ENCODE results near the gene ACER3. TPM values are rescaled to one million over a fixed set of nuclear protein-coding genes. Genes with fewer than 3 reads are reported as not detected.

The ACER3 gene
- polyA plus RNA-seq, 4 donors = 3.8 to 9.5 (median 6.0) TPM

DNA sequence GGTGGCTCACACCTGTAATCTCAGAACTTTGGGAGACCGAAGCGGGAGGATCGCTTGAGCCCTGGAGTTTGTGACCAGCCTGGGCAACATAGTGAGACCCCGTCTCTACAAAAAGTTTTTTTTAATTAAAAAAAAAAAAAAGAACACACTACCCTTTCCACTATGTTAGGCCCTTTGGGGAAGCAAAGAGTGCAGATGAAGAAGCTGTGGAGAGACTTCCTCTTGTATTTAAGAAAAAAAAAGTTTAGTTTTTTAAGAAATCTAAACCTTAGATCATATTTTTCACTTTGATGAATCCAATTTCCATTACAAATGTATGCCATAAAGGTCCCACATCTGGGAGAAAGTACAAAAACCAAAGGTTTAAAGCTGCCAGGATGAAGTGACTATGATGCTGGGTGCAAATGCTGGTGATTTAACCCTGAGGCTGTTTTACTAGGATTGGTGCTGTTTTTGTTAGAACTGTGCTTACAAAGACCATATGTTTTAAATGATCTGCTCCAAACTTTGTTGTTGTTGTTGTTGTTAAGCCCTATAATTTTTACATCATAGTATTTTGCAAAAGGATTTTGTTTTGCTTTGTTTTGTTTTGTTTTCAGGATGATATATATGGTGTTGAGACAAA, 28.9 kb upstream of the ACER3 start:
- H3K9me3 ChIP-seq (ENCODE audit: control insufficient read depth in 2 of 2, insufficient read depth in 1 of 2, low read depth in 1 of 2, low read length in 1 of 2) = no peaks in the 10 kb centered on the region
- H3K27ac ChIP-seq (ENCODE audit: low read depth in 1 of 3, low read length in 2 of 3) = no peak overlapping the region
- peaks cover 0 to 6% (median 0%) of the 10 kb centered on the region in 3 donors for H3K27me3 ChIP-seq (ENCODE audit: control insufficient read depth in 3 of 3, insufficient read depth in 3 of 3, low read length in 3 of 3)
- H3K4me3 ChIP-seq (ENCODE audit: low read depth in 1 of 3, low read length in 3 of 3) = no peak overlapping the region
- DNase-seq (no peak), FAIRE-seq (no peak)
- no peaks in the 10 kb centered on the region for H3K36me3 ChIP-seq (ENCODE audit: control insufficient read depth in 3 of 3, insufficient read depth in 2 of 3, low read depth in 1 of 3, low read length in 3 of 3)
- peaks cover 3 to 9% (median 5%) of the 10 kb centered on the region in 3 donors for H3K4me1 ChIP-seq (ENCODE audit: control insufficient read depth in 3 of 3, insufficient read depth in 2 of 3, low read depth in 1 of 3, low read length in 2 of 3)
- 93 to 98% (median 96%) methylated on average over 4 of the region's 4 CpGs for WGBS, 3 donors

DNA sequence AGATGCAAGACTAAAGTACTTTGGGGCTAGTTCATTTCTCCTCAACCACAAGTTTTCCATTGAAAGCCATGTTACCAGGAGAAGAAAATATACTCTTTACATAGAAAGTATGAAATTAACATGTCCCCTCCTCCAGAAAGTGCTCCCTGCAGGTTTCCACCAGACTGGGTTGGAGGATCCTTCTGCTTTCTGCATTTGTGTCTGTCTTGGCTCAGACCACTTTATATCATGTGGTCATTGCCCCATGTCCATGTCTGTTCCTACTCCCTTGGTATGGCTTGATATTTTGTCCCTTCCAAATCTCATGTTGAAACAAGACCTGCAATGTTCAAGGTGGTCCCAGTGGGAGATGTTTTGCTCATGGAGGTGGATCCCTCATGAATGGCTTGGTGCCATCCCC, 28.4 kb upstream of the ACER3 start:
- Histone ChIP-seq H3K4me1 (ENCODE audit: control insufficient read depth in 3 of 3, insufficient read depth in 2 of 3, low read depth in 1 of 3, low read length in 2 of 3) (peaks cover 3 to 9% (median 7%) of the 10 kb centered on the region in 3 donors), H3K9me3 (ENCODE audit: control insufficient read depth in 2 of 2, insufficient read depth in 1 of 2, low read depth in 1 of 2, low read length in 1 of 2) (no peaks in the 10 kb centered on the region), H3K4me3 (ENCODE audit: low read depth in 1 of 3, low read length in 3 of 3) (no peak overlapping the region), H3K27ac (ENCODE audit: low read depth in 1 of 3, low read length in 2 of 3) (no peak overlapping the region), H3K36me3 (ENCODE audit: control insufficient read depth in 3 of 3, insufficient read depth in 2 of 3, low read depth in 1 of 3, low read length in 3 of 3) (no peaks in the 10 kb centered on the region), H3K27me3 (ENCODE audit: control insufficient read depth in 3 of 3, insufficient read depth in 3 of 3, low read length in 3 of 3) (peaks cover 0 to 6% (median 0%) of the 10 kb centered on the region in 3 donors)
- DNase-seq (no peak), FAIRE-seq (no peak)

DNA sequence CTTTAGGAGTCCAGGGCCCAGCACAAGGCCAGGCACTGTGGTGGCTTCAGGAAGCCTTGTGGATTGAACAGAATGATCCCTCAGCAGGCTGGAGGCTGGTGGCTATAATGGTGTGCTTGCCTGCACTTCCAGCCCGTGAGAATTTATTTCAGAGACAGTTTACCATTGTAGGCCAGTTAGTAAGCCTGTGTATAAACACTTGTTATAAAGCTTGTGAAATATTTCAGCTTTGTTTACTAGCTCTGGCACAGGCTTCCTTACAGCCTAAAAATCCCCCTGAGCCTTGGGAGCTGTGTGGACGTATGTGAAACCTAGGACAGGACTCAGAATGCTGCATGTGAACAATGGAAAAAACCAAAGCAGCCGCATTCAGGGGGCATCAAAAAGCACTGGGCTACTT, 26.6 kb upstream of the ACER3 start:
- H3K9me3 ChIP-seq (ENCODE audit: control insufficient read depth in 2 of 2, insufficient read depth in 1 of 2, low read depth in 1 of 2, low read length in 1 of 2) = no peaks in the 10 kb centered on the region
- 71 to 90% (median 85%) methylated on average over 3 of the region's 3 CpGs for WGBS, 3 donors
- no peaks in the 10 kb centered on the region for H3K36me3 ChIP-seq (ENCODE audit: control insufficient read depth in 3 of 3, insufficient read depth in 2 of 3, low read depth in 1 of 3, low read length in 3 of 3)
- peaks cover 0 to 6% (median 0%) of the 10 kb centered on the region in 3 donors for H3K27me3 ChIP-seq (ENCODE audit: control insufficient read depth in 3 of 3, insufficient read depth in 3 of 3, low read length in 3 of 3)
- DNase-seq = no peak
- FAIRE-seq = no peak
- no peak overlapping the region for H3K4me3 ChIP-seq (ENCODE audit: low read depth in 1 of 3, low read length in 3 of 3)
- no peak overlapping the region for H3K27ac ChIP-seq (ENCODE audit: low read depth in 1 of 3, low read length in 2 of 3)
- peaks cover 10 to 18% (median 10%) of the 10 kb centered on the region in 3 donors for H3K4me1 ChIP-seq (ENCODE audit: control insufficient read depth in 3 of 3, insufficient read depth in 2 of 3, low read depth in 1 of 3, low read length in 2 of 3)

DNA sequence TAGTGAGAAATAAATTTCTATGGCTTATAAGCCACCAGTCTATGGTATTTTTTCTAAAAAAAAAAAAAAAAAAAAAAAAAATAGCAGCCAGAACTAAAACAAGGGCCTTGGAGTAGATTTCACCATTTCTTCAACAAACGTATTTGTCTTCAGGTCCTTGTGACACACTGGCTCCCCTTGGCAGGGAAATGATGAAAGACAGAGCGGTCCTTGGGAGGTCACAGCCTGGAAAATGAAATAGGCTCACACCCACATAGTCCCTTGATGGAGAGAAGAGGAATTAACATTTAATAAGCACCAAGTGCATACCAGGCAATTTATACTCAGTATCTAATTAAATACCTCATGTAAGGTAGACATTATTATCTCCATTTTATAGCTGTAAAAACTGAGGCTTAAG, 25.7 kb upstream of the ACER3 start:
- no peak overlapping the region for H3K27ac ChIP-seq (ENCODE audit: low read depth in 1 of 3, low read length in 2 of 3)
- H3K27me3 ChIP-seq (ENCODE audit: control insufficient read depth in 3 of 3, insufficient read depth in 3 of 3, low read length in 3 of 3) = peaks cover 0 to 6% (median 0%) of the 10 kb centered on the region in 3 donors
- H3K4me3 ChIP-seq (ENCODE audit: low read depth in 1 of 3, low read length in 3 of 3) = no peak overlapping the region
- 85 to 93% (median 86%) methylated on average over 2 of the region's 2 CpGs for WGBS, 3 donors
- no peaks in the 10 kb centered on the region for H3K36me3 ChIP-seq (ENCODE audit: control insufficient read depth in 3 of 3, insufficient read depth in 2 of 3, low read depth in 1 of 3, low read length in 3 of 3)
- peaks cover 13 to 20% (median 17%) of the 10 kb centered on the region in 3 donors for H3K4me1 ChIP-seq (ENCODE audit: control insufficient read depth in 3 of 3, insufficient read depth in 2 of 3, low read depth in 1 of 3, low read length in 2 of 3)
- DNase-seq (no peak), FAIRE-seq (no peak)
- no peaks in the 10 kb centered on the region for H3K9me3 ChIP-seq (ENCODE audit: control insufficient read depth in 2 of 2, insufficient read depth in 1 of 2, low read depth in 1 of 2, low read length in 1 of 2)

DNA sequence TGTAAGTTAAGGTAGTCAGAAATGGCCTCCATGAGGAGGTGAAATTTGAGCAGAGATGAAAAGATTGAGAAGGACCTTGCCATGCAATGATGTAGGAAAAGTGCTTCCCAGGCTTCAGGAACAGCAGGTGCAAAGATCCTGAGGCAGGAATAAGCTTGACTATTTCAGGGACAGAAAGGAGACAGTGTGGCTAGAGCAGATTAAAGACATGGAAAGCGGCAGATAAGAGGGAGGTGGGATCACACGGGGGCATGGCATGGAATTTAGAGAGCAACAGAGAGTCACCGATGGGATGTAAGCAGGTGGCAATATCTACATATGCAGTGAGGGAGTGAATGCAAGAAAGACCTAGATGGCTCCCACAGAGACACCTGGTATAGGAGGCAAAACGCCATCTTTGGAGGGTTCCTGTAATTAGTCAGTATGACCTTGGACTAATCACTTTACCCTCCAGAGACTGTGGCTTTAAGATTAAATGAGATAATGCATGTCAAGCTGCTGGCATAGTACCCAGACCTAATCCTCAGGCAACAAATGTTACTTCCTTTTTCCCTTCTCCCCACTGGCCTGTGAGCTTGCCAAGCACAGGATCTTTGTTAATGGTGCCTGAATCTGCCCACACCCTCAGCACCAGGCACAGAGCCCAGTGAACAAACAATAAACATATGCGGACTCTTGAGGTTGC, 24.6 kb upstream of the ACER3 start:
- peaks cover 8 to 20% (median 13%) of the 10 kb centered on the region in 3 donors for H3K4me1 ChIP-seq (ENCODE audit: control insufficient read depth in 3 of 3, insufficient read depth in 2 of 3, low read depth in 1 of 3, low read length in 2 of 3)
- DNase-seq = peak in 1 of 2 donors; percentile 84
- no peak for FAIRE-seq
- no peak overlapping the region for H3K4me3 ChIP-seq (ENCODE audit: low read depth in 1 of 3, low read length in 3 of 3)
- H3K27me3 ChIP-seq (ENCODE audit: control insufficient read depth in 3 of 3, insufficient read depth in 3 of 3, low read length in 3 of 3) = no peaks in the 10 kb centered on the region
- 31 to 59% (median 38%) methylated on average over 5 of the region's 5 CpGs for WGBS, 3 donors
- no peaks in the 10 kb centered on the region for H3K36me3 ChIP-seq (ENCODE audit: control insufficient read depth in 3 of 3, insufficient read depth in 2 of 3, low read depth in 1 of 3, low read length in 3 of 3)
- H3K27ac ChIP-seq (ENCODE audit: low read depth in 1 of 3, low read length in 2 of 3) = peak overlapping the region in 2 of 3 donors; percentile 8 to 56
- H3K9me3 ChIP-seq (ENCODE audit: control insufficient read depth in 2 of 2, insufficient read depth in 1 of 2, low read depth in 1 of 2, low read length in 1 of 2) = no peaks in the 10 kb centered on the region

DNA sequence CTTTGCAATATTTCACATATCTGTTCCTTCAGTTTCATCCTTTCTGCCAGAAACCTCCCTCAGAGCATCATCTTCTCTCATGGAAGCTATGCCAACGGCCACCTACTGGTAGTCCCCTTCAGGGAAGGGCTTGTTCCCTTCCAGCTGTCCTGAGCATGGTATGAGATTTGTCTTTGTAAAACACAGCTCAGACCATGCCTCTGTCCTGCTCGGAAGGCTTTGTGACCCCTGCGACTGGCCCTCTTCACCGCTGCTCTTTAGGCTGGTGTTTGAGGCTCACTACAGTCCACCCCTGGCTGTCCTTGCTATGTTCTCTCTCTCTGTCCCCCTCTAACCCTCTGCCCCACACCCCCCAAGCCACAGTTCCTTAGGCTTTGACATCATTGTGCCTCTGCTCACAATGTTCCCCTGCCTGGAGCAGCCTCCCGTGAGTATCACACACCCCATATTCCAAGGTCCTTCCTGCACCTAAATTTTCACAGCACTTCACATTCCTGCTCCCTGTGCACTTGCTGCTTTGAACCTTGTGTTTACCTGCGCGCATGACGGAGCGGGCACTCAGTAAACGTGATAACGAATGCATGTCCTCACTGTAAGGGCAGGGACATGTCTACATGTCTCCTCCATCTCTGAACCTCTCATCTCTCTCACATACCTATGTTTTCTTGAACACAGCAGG, 24.0 kb upstream of the ACER3 start:
- WGBS, 3 donors = 19 to 53% (median 29%) methylated on average over 11 of the region's 11 CpGs
- H3K27ac ChIP-seq (ENCODE audit: low read depth in 1 of 3, low read length in 2 of 3) = peak overlapping the region in 2 of 3 donors; percentile 8 to 56
- H3K9me3 ChIP-seq (ENCODE audit: control insufficient read depth in 2 of 2, insufficient read depth in 1 of 2, low read depth in 1 of 2, low read length in 1 of 2) = no peaks in the 10 kb centered on the region
- H3K27me3 ChIP-seq (ENCODE audit: control insufficient read depth in 3 of 3, insufficient read depth in 3 of 3, low read length in 3 of 3) = no peaks in the 10 kb centered on the region
- no peak overlapping the region for H3K4me3 ChIP-seq (ENCODE audit: low read depth in 1 of 3, low read length in 3 of 3)
- no peaks in the 10 kb centered on the region for H3K36me3 ChIP-seq (ENCODE audit: control insufficient read depth in 3 of 3, insufficient read depth in 2 of 3, low read depth in 1 of 3, low read length in 3 of 3)
- peaks cover 8 to 20% (median 13%) of the 10 kb centered on the region in 3 donors for H3K4me1 ChIP-seq (ENCODE audit: control insufficient read depth in 3 of 3, insufficient read depth in 2 of 3, low read depth in 1 of 3, low read length in 2 of 3)
- DNase-seq (peak; percentile 45 to 87), FAIRE-seq (no peak)

DNA sequence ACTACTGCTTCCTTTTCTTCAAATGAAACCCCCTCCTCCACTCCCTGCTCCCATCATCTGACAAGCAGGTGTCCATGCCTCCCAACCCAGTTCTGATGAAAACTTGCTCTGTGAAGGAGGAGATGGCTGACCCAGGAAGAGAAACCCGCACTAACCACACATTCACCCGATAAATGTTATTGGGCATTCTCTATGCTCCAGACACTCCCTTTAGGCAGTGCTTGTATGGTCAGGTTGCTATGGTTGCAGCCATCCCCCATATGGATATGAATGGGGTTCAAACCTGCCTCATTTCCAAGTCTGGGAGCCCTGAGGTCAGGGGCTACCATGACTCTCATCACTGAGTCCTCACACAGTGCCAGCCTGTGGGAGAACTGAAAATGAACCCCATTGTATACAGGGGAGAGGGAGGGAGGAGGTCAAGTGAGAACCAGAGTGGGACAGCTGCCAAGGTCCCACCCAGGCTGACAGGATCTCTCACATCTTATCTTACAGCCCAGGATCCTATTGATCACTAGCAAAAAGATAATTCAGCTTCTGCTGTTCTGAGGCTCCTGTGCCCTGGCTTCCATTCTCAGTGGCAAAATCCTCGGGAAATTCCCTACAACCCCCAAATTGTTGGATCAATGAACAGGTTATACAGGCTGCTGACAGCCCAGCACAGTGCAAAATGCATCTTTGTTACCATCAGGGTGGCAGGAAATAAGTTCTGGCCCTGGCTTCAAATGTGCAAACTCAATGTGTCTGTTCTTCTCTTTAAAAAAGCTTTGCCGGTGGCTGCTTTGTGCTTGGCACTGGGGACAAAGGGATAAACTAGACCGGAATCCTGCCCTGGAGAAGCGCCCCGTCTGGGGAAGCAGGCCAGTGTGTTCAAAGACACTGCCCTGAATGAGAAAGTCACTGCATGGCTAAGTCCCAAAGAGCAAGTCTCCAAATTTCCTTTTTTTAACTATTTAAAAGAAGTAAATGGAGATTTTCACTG, 22.7 kb upstream of the ACER3 start:
- FAIRE-seq = no peak
- Histone ChIP-seq H3K9me3 (ENCODE audit: control insufficient read depth in 2 of 2, insufficient read depth in 1 of 2, low read depth in 1 of 2, low read length in 1 of 2) (no peaks in the 10 kb centered on the region), H3K27me3 (ENCODE audit: control insufficient read depth in 3 of 3, insufficient read depth in 3 of 3, low read length in 3 of 3) (no peaks in the 10 kb centered on the region), H3K27ac (ENCODE audit: low read depth in 1 of 3, low read length in 2 of 3) (no peak overlapping the region), H3K4me3 (ENCODE audit: low read depth in 1 of 3, low read length in 3 of 3) (no peak overlapping the region), H3K36me3 (ENCODE audit: control insufficient read depth in 3 of 3, insufficient read depth in 2 of 3, low read depth in 1 of 3, low read length in 3 of 3) (no peaks in the 10 kb centered on the region), H3K4me1 (ENCODE audit: control insufficient read depth in 3 of 3, insufficient read depth in 2 of 3, low read depth in 1 of 3, low read length in 2 of 3) (peaks cover 8 to 20% (median 13%) of the 10 kb centered on the region in 3 donors)
- peak in 1 of 2 donors; percentile 38 for DNase-seq
- 55 to 62% (median 55%) methylated on average over 7 of the region's 7 CpGs for WGBS, 3 donors

DNA sequence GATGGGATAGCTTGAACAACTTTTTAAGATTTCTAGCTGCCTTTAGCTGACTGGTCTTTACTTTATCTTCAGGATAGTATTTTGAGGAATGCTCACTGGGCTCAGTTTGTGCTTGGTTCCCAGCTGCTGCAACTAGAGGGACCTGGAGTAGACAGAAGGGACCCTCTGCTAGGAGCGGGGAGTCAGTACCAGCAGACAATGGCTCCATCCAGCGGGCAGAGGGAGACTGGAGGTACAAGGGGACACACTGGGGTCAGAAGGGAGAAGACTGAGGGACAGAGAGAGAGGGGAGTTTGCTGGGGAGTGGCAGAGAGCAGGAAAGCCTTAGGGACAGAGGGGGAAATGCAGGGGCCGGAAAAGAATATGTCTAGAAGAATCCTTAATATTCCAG, 22.0 kb upstream of the ACER3 start:
- DNase-seq = no peak
- FAIRE-seq = no peak
- H3K27ac ChIP-seq (ENCODE audit: low read depth in 1 of 3, low read length in 2 of 3) = peak overlapping the region in 1 of 3 donors; percentile 9
- H3K9me3 ChIP-seq (ENCODE audit: control insufficient read depth in 2 of 2, insufficient read depth in 1 of 2, low read depth in 1 of 2, low read length in 1 of 2) = no peaks in the 10 kb centered on the region
- H3K4me1 ChIP-seq (ENCODE audit: control insufficient read depth in 3 of 3, insufficient read depth in 2 of 3, low read depth in 1 of 3, low read length in 2 of 3) = peaks cover 8 to 20% (median 13%) of the 10 kb centered on the region in 3 donors
- no peak overlapping the region for H3K4me3 ChIP-seq (ENCODE audit: low read depth in 1 of 3, low read length in 3 of 3)
- H3K36me3 ChIP-seq (ENCODE audit: control insufficient read depth in 3 of 3, insufficient read depth in 2 of 3, low read depth in 1 of 3, low read length in 3 of 3) = no peaks in the 10 kb centered on the region
- 72 to 90% (median 87%) methylated on average over 3 of the region's 3 CpGs for WGBS, 3 donors
- H3K27me3 ChIP-seq (ENCODE audit: control insufficient read depth in 3 of 3, insufficient read depth in 3 of 3, low read length in 3 of 3) = no peaks in the 10 kb centered on the region

All from small intestine (tissue), 7 donors.